Measurements from ENCODE around the gene IFITM5.

- TF ChIP-seq ZNF560 (tag by site-specific recombination; IDR thresholded peaks at IDR 0.05; ENCODE audit: borderline replicate concordance) (no peak), GLIS2 (tag by site-specific recombination; IDR thresholded peaks at IDR 0.05) (no peak), KLF1 (tag by site-specific recombination; IDR thresholded peaks at IDR 0.05) (no peak), GLI4 (tag by site-specific recombination; IDR thresholded peaks at IDR 0.05) (no peak), ZNF561 (tag by site-specific recombination; IDR thresholded peaks at IDR 0.05; ENCODE audit: borderline replicate concordance) (no peak), FEZF1 (tag by site-specific recombination; IDR thresholded peaks at IDR 0.05) (no peak), ZSCAN30 (tag by site-specific recombination; IDR thresholded peaks at IDR 0.05) (no peak), PATZ1 (tag by site-specific recombination; IDR thresholded peaks at IDR 0.05) (no peak), CTCF (tag by site-specific recombination; IDR thresholded peaks at IDR 0.05) (no peak), YY1 (tag by site-specific recombination; IDR thresholded peaks at IDR 0.05) (no peak), ZNF837 (tag by site-specific recombination; IDR thresholded peaks at IDR 0.05) (no peak), ZBTB11 (tag by site-specific recombination; conservative IDR thresholded peaks at IDR 0.05; ENCODE audit: low read depth) (no peak), PRDM10 (tag by site-specific recombination; IDR thresholded peaks at IDR 0.05) (no peak), TRIM28 (IDR thresholded peaks at IDR 0.05; ENCODE audit: borderline replicate concordance, low read length) (no peak)
These were observed 26.7 kb upstream of the IFITM5 start for GRCh38 chr11:325796-326591.

Data from HEK293 (cell line).